Stimulated activated effector memory CD8-positive, alpha-beta T cell treated with anti-CD3 and anti-CD28 coated beads, Interleukin-12 subunit alpha, Interleukin-12 subunit beta, amount 100 ng/mL, for 72 hours (primary cell): ENCODE measurements around the gene UNC13C.

Source experiments
- ATAC-seq: fragments of 150-1000 bp; cut with Tn5 transposase; 2 replicates; pipeline ENCODE4 v1.10.0; 2021
- DNase-seq, 2 donors: peaks; one replicate each; pipeline ENCODE4 v3.0.0; 2021 to 2022; ENCODE audit warnings: low spot score in 2 of 2
- H3K27ac Mint-ChIP-seq: one replicate; pipeline ENCODE4 v1.8.0; 2022; ENCODE audit warnings: mild to moderate bottlenecking, mixed read lengths
- H3K36me3 Mint-ChIP-seq: one replicate; pipeline ENCODE4 v1.8.0; 2022; ENCODE audit warnings: mild to moderate bottlenecking, mixed read lengths
- H3K4me1 Mint-ChIP-seq: one replicate; pipeline ENCODE4 v1.8.0; 2022; ENCODE audit warnings: mixed read lengths
- H3K4me3 Mint-ChIP-seq: one replicate; pipeline ENCODE4 v1.8.0; 2022; ENCODE audit warnings: mild to moderate bottlenecking, mixed read lengths
- H3K9me3 Mint-ChIP-seq: one replicate; pipeline ENCODE4 v1.8.0; 2022; ENCODE audit warnings: mixed read lengths

UNC13C gene

GRCh38 chr15:54504695-54505094 is 526.5 kb downstream of the UNC13C start:
- Mint-ChIP-seq H3K4me1 (no peaks in the 10 kb centered on the region), H3K4me3 (no peak overlapping the region), H3K27ac (no peak overlapping the region), H3K36me3 (no peaks in the 10 kb centered on the region), H3K9me3 (no peaks in the 10 kb centered on the region)
- ATAC-seq (no peak), DNase-seq (no peak)

GRCh38 chr15:54506977-54507524 is 528.8 kb downstream of the UNC13C start:
- H3K4me1 Mint-ChIP-seq, result no peaks in the 10 kb centered on the region
- H3K9me3 Mint-ChIP-seq, result no peaks in the 10 kb centered on the region
- DNase-seq (no peak), ATAC-seq (no peak)
- no peaks in the 10 kb centered on the region for H3K36me3 Mint-ChIP-seq
- no peak overlapping the region for H3K27ac Mint-ChIP-seq
- H3K4me3 Mint-ChIP-seq, result no peak overlapping the region

DNA sequence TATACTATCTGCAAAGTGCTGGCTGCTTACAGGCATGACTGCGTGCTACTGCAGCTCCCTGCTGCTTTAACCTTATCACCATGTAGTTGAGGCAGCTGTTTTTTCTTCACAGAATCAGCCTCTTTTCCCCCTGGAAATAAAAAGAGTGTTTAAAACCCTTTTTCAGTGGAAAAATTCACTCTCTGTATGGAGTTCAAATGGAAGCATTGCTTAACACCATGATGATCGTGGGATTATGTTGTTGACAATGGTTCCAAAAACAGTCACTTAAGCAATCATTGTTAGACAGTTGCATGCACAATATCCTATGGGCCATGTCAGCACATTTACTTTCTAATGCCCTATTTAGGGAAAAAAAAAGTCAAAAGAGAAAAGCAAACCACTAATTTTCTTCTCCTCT is 536.4 kb downstream of the UNC13C start:
- Mint-ChIP-seq H3K4me3 (no peak overlapping the region), H3K9me3 (no peaks in the 10 kb centered on the region), H3K27ac (no peak overlapping the region), H3K36me3 (no peaks in the 10 kb centered on the region), H3K4me1 (peaks cover 5% of the 10 kb centered on the region)
- ATAC-seq (no peak), DNase-seq (no peak)

DNA sequence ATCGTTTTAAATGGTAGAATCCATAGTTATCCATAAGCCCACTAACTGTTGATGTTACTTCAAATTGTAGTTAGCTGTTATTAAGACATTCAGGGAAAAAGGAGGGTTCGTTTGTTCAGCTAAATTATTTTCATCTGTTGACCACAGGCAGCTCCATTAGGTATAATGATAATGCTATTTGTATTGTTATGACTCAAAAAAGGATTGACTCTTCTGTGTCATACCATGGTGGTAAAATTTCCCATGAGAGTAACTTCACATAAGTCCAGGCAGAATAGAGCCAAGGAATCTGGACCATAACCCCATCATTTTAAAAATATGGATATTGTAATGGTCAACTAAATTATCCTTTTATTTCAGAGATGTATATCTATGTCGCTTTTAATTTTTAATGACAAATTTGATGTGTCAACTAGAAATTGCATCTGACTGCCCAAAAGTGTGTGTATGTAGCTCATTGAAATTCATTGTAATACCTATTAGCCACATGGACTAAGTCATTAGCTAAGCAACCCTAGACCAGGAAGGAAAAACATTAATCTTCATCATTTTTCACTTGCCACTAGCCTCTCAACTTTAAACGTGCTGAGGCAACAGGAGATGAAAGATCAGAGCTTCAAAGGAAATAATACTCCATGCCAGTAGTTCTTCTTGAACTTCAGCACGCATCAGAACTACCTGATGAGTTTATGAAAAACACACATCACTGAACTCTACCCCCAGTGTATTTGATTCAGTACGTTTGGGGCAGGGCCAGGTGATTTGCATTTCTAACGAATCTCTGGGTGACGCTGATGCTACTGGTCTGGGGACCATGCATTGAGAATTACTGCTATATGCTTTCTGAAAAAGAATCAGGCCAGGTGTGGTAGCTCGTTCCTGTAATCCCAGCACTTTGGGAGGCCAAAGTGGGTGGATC is 537.7 kb downstream of the UNC13C start:
- Mint-ChIP-seq H3K4me3 (no peak overlapping the region), H3K9me3 (no peaks in the 10 kb centered on the region), H3K27ac (no peak overlapping the region), H3K36me3 (no peaks in the 10 kb centered on the region), H3K4me1 (peaks cover 17% of the 10 kb centered on the region)
- ATAC-seq, result no peak
- no peak for DNase-seq

GRCh38 chr15:54517366-54517765 is 539.1 kb downstream of the UNC13C start:
- no peak overlapping the region for H3K4me3 Mint-ChIP-seq
- H3K9me3 Mint-ChIP-seq, result no peaks in the 10 kb centered on the region
- H3K27ac Mint-ChIP-seq, result no peak overlapping the region
- H3K36me3 Mint-ChIP-seq, result no peaks in the 10 kb centered on the region
- ATAC-seq, result no peak
- H3K4me1 Mint-ChIP-seq, result peaks cover 17% of the 10 kb centered on the region
- DNase-seq, result no peak

GRCh38 chr15:54518156-54518882 is 540.1 kb downstream of the UNC13C start:
- Mint-ChIP-seq H3K36me3 (no peaks in the 10 kb centered on the region), H3K9me3 (no peaks in the 10 kb centered on the region), H3K27ac (no peak overlapping the region), H3K4me1 (peaks cover 17% of the 10 kb centered on the region), H3K4me3 (no peak overlapping the region)
- no peak for DNase-seq
- ATAC-seq, result peak; percentile 62

DNA sequence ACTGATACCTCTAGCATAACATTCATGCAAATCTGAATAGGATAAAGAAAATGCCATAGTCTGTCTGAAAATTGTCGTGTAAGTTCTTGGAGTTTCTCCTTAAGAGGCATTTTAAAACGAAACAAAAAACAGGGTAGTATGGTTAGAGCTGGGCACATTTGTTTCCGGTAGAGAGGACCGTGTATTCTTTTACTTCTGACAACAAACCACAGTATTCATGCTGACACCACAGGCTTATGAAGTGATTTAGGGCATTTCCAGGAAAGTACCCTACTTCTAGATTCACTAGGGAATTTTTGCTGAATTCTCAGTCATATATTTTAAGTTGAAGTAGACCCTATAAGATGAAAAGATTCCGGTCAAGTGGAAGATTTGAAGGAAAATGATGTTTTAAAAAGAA is 541.3 kb downstream of the UNC13C start:
- no peaks in the 10 kb centered on the region for H3K9me3 Mint-ChIP-seq
- no peak overlapping the region for H3K27ac Mint-ChIP-seq
- DNase-seq (no peak), ATAC-seq (peak; percentile 67)
- H3K36me3 Mint-ChIP-seq, result no peaks in the 10 kb centered on the region
- peak overlapping the region; percentile 13 for H3K4me3 Mint-ChIP-seq
- peaks cover 17% of the 10 kb centered on the region for H3K4me1 Mint-ChIP-seq

DNA sequence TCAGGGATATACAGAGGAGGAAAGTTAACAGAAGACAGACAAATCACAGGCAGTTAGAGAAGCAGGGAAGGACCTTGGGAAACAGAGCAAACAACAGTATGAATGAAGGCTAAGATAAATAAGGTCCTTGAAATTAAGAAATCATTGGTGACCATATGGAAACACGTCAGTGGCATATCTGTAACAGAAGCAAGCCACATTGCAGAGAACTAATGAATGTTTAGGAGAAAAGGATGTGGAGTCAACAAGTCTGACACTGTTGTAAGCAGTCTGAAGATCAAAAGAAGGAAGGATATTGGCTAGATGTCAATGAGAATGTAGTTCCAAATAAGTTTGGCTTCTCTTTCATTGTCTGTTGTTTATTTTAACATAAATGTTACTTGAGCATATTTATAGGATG is 542.4 kb downstream of the UNC13C start:
- no peak overlapping the region for H3K4me3 Mint-ChIP-seq
- DNase-seq, result no peak
- H3K27ac Mint-ChIP-seq, result no peak overlapping the region

DNA sequence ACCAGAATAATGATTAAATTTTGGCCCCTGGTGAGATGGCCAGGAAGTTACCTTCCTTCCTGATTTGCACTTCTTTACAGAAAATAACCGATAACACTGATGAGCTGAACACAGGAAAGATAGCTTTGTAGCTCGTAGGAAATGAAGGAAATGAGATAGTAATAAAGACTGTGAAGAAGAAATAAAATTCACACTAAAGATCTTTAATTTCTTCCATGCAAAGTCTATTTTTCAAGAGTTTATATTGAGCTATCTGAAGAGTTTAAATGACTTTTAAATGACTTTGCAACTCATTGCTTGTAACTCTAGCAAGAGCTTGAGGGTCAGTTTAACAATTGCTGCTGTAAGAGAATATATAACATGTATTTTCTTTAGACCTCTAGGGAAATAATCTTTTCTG is 543.0 kb downstream of the UNC13C start:
- ATAC-seq (no peak), DNase-seq (no peak)
- no peaks in the 10 kb centered on the region for H3K36me3 Mint-ChIP-seq
- H3K4me1 Mint-ChIP-seq, result peaks cover 17% of the 10 kb centered on the region
- no peak overlapping the region for H3K27ac Mint-ChIP-seq
- H3K4me3 Mint-ChIP-seq, result no peak overlapping the region
- no peaks in the 10 kb centered on the region for H3K9me3 Mint-ChIP-seq

More for the DNA sequence above, 542.4 kb downstream of the UNC13C start:
- no peak for ATAC-seq
- no peaks in the 10 kb centered on the region for H3K36me3 Mint-ChIP-seq
- no peaks in the 10 kb centered on the region for H3K9me3 Mint-ChIP-seq
- peaks cover 17% of the 10 kb centered on the region for H3K4me1 Mint-ChIP-seq

GRCh38 chr15:54528021-54528420 is 549.8 kb downstream of the UNC13C start:
- DNase-seq (no peak), ATAC-seq (no peak)
- Mint-ChIP-seq H3K4me1 (no peaks in the 10 kb centered on the region), H3K4me3 (no peak overlapping the region), H3K36me3 (no peaks in the 10 kb centered on the region), H3K27ac (no peak overlapping the region), H3K9me3 (no peaks in the 10 kb centered on the region)

GRCh38 chr15:54540721-54541120 is 562.5 kb downstream of the UNC13C start:
- Mint-ChIP-seq H3K4me3 (no peak overlapping the region), H3K9me3 (peaks cover 8% of the 10 kb centered on the region), H3K27ac (no peak overlapping the region), H3K4me1 (no peaks in the 10 kb centered on the region), H3K36me3 (no peaks in the 10 kb centered on the region)
- DNase-seq (no peak), ATAC-seq (no peak)

- H3K4me3 Mint-ChIP-seq, result no peak overlapping the region
- DNase-seq (no peak), ATAC-seq (no peak)
- no peaks in the 10 kb centered on the region for H3K4me1 Mint-ChIP-seq
- H3K27ac Mint-ChIP-seq, result no peak overlapping the region
- peaks cover 4% of the 10 kb centered on the region for H3K9me3 Mint-ChIP-seq
- no peaks in the 10 kb centered on the region for H3K36me3 Mint-ChIP-seq
Measured at GRCh38 chr15:54547491-54547890, 569.2 kb downstream of the UNC13C start.

GRCh38 chr15:54550954-54551353 is 572.7 kb downstream of the UNC13C start:
- Mint-ChIP-seq H3K4me1 (no peaks in the 10 kb centered on the region), H3K36me3 (no peaks in the 10 kb centered on the region), H3K4me3 (no peak overlapping the region), H3K9me3 (no peaks in the 10 kb centered on the region), H3K27ac (no peak overlapping the region)
- DNase-seq (no peak), ATAC-seq (no peak)

DNA sequence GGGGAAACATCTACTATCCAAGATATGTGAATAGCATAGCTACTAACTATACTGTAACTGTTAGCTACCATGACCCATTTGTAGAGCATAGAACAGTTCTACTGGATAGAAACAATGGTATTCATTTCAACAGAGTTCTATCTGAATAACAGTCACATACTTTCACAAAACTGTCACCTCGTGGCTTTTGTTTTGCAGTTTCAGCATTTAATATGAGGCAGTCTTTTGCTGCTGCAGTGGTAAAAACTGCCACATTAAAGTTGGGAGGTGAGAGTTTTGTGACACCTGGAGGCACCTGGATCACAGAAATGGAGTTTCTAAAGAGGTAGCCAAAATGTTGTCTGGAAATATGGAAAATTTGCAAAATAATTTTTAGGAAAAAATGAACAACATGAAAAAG is 578.0 kb downstream of the UNC13C start:
- DNase-seq (no peak), ATAC-seq (no peak)
- Mint-ChIP-seq H3K27ac (no peak overlapping the region), H3K4me1 (no peaks in the 10 kb centered on the region), H3K36me3 (no peaks in the 10 kb centered on the region), H3K4me3 (no peak overlapping the region), H3K9me3 (no peaks in the 10 kb centered on the region)

DNA sequence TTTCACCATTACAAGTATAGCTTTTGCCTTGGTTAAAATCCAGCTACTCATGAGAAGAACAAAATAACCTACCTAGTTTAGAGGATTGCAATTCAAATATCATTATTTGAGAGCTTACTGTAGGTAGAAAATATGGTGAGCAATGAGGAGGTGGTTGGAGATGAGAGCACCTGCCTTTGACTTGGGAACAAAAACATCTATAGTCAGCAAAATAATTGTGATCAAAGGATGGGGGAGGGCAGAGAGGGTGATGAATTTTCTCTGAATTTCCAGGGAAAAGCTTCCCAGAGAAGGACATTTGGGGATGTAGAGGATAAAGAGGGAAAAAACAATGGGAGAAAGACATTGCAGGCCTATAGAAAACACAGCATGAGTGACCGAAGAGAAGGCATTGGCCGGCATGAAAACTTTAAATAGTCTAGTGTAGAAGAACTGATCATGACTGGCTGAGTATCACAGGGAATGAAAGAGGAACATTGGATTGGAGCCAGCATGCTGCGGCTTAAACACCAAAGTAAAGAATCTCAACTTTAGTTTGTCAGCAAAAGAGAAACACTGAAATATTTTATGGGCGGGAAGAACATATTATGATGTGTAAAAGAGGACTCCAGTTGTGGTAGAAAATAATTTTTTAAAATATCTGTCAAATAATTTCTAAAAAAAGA is 581.3 kb downstream of the UNC13C start:
- Mint-ChIP-seq H3K9me3 (no peaks in the 10 kb centered on the region), H3K4me1 (no peaks in the 10 kb centered on the region), H3K4me3 (no peak overlapping the region), H3K36me3 (no peaks in the 10 kb centered on the region), H3K27ac (no peak overlapping the region)
- ATAC-seq (no peak), DNase-seq (no peak)
